Karpas-422 (cell line): ENCODE results near the gene KLHL10. TPM values are rescaled to one million over a fixed set of nuclear protein-coding genes. Genes with fewer than 3 reads are reported as not detected.

Experiments used
- DNase-seq: peaks from one replicate; pipeline ENCODE4 v3.0.0-alpha.2; 2015
- H2AFZ ChIP-seq: fragments of 200-600 bp; sonication (generic); 2 replicates; pipeline ENCODE4 v1.6.1; 2014; ENCODE audit warnings: antibody characterized with exemption, low read length, mixed read lengths
- H3K27ac ChIP-seq: fragments of 200-600 bp; sonication (generic); 2 replicates; pipeline ENCODE4 v1.5.1; 2014; ENCODE audit warnings: mild to moderate bottlenecking, low read length, moderate library complexity
- H3K27me3 ChIP-seq: fragments of 200-600 bp; sonication (generic); 2 replicates; pipeline ENCODE4 v1.6.1; 2014; ENCODE audit warnings: low read length, mixed read lengths
- H3K36me3 ChIP-seq: fragments of 200-600 bp; sonication (generic); 2 replicates; pipeline ENCODE4 v1.6.1; 2014; ENCODE audit warnings: low read length, mixed read lengths; ENCODE audit not compliant: insufficient read depth
- H3K4me1 ChIP-seq: fragments of 200-600 bp; sonication (generic); 2 replicates; pipeline ENCODE4 v1.6.1; 2014; ENCODE audit warnings: mild to moderate bottlenecking, low read length, mixed read lengths
- H3K4me2 ChIP-seq: fragments of 200-600 bp; sonication (generic); 2 replicates; pipeline ENCODE4 v1.6.1; 2014; ENCODE audit warnings: low read length, low read depth, mild to moderate bottlenecking; ENCODE audit not compliant: poor library complexity, severe bottlenecking
- H3K4me3 ChIP-seq: fragments of 200-600 bp; sonication (generic); 2 replicates; pipeline ENCODE4 v1.5.1; 2014; ENCODE audit warnings: mild to moderate bottlenecking, antibody characterized with exemption, low read length, mixed read lengths
- H3K79me2 ChIP-seq: fragments of 200-600 bp; sonication (generic); 2 replicates; pipeline ENCODE4 v1.6.1; 2014; ENCODE audit warnings: mild to moderate bottlenecking, low read length, mixed read lengths
- H3K9ac ChIP-seq: fragments of 200-600 bp; sonication (generic); 2 replicates; pipeline ENCODE4 v1.6.0; 2014; ENCODE audit warnings: low read length
- H3K9me2 ChIP-seq: fragments of 200-600 bp; sonication (generic), shearing (Covaris generic); replicated peaks from 2 replicates; pipeline ENCODE4 v1.6.0; 2014; ENCODE audit warnings: mild to moderate bottlenecking, low read length, moderate library complexity; ENCODE audit not compliant: insufficient read depth
- H3K9me3 ChIP-seq: fragments of 300-700, 200-600 bp; sonication (generic); 2 replicates; pipeline ENCODE4 v1.6.1; 2014; ENCODE audit warnings: low read length, mixed read lengths
- H4K20me1 ChIP-seq: fragments of 200-600 bp; sonication (generic); 2 replicates; pipeline ENCODE4 v1.6.1; 2014; ENCODE audit warnings: mild to moderate bottlenecking, antibody characterized with exemption, low read length, low read depth; ENCODE audit not compliant: insufficient read depth
- total RNA-seq: library from RNA; depleted of rRNA; stranded (reverse); fragments of >200 nt; shearing (Covaris generic); gene quantifications from 2 replicates; pipeline ENCODE4 v1.2.3, GENCODE V29; 2014; ENCODE audit warnings: low replicate concordance; rRNA removed

The KLHL10 gene
- 0.29 TPM in 1 of 2 replicates, not detected in the other for total RNA-seq

- H3K4me1 ChIP-seq, result peaks cover 18% of the 10 kb centered on the region
- H3K9ac ChIP-seq, result peak within 1 kb of the TSS; percentile 50
- H3K4me3 ChIP-seq, result peak within 1 kb of the TSS; percentile 80; the same call in 1 of the 2 replicates
- no peak within 1 kb of the TSS for H3K27ac ChIP-seq
- DNase-seq, result no peak
- H3K27me3 ChIP-seq, result no peaks in the 10 kb centered on the region
- no peaks in the 10 kb centered on the region for H4K20me1 ChIP-seq
- no peaks in the 10 kb centered on the region for H3K36me3 ChIP-seq
- no peaks in the 10 kb centered on the region for H3K9me2 ChIP-seq
- H3K79me2 ChIP-seq, result no peaks in the 10 kb centered on the region
- no peaks in the 10 kb centered on the region for H3K9me3 ChIP-seq
- peak within 1 kb of the TSS; percentile 63 for H3K4me2 ChIP-seq
- H2AFZ ChIP-seq, result peak within 1 kb of the TSS; percentile 79; the same call in 1 of the 2 replicates
Observed at GRCh38 chr17:41837761-41838538, at the start of gene KLHL10. KLHL10 (plus strand) TSS chr17:41837825; CDS start chr17:41837933, 108 bp downstream.

GRCh38 chr17:41792845-41793783 lies 44.5 kb upstream of the KLHL10 start:
- Histone ChIP-seq H2AFZ (no peak overlapping the region), H3K27ac (no peak overlapping the region), H3K4me2 (no peak overlapping the region), H4K20me1 (no peaks in the 10 kb centered on the region), H3K79me2 (no peaks in the 10 kb centered on the region), H3K9ac (no peak overlapping the region), H3K27me3 (no peaks in the 10 kb centered on the region), H3K9me3 (no peaks in the 10 kb centered on the region), H3K4me1 (no peaks in the 10 kb centered on the region), H3K36me3 (no peaks in the 10 kb centered on the region), H3K4me3 (no peak overlapping the region), H3K9me2 (no peaks in the 10 kb centered on the region)
- no peak for DNase-seq

DNA sequence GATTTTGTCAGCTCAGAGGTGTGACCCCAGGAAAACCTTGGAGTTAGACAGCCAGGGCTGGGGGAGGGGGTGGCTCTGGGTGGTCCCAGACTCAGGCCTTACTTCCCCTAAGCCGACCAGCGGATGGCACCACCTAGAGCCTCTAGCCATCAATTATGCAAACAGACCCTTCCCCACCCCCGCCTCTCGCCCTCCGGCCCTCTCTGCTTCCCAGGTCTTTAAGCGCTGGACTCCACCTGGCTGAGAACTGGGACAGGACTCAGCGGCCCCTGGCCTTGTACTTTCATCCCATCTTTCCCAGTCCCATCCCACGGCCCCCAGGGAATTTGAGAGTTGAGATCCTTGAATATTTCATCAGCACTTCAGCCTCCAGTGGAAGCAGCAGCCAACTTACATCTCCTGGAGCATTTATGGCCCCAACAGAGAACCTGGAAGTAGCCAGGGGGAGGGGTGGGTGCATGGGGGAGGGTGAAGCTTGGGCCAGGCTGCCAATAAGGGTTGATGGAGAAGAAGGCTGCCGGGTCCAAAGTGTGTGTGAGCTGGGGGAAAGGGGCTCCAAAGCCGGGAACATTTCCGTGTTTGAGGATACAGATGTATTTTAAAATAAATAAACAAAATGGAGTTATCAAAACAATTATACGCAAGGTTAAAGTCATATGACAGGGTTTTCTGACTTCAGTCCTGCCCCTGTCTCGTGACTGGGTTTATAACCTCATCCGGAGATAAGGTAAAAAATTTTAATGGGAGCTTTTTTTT lies 43.7 kb upstream of the KLHL10 start:
- Histone ChIP-seq H3K9me3 (no peaks in the 10 kb centered on the region), H3K27me3 (no peaks in the 10 kb centered on the region), H3K36me3 (no peaks in the 10 kb centered on the region), H3K9ac (no peak overlapping the region), H3K4me3 (no peak overlapping the region), H3K79me2 (no peaks in the 10 kb centered on the region), H3K9me2 (no peaks in the 10 kb centered on the region), H3K27ac (no peak overlapping the region), H4K20me1 (no peaks in the 10 kb centered on the region), H2AFZ (no peak overlapping the region), H3K4me1 (no peaks in the 10 kb centered on the region), H3K4me2 (no peak overlapping the region)
- no peak for DNase-seq

DNA sequence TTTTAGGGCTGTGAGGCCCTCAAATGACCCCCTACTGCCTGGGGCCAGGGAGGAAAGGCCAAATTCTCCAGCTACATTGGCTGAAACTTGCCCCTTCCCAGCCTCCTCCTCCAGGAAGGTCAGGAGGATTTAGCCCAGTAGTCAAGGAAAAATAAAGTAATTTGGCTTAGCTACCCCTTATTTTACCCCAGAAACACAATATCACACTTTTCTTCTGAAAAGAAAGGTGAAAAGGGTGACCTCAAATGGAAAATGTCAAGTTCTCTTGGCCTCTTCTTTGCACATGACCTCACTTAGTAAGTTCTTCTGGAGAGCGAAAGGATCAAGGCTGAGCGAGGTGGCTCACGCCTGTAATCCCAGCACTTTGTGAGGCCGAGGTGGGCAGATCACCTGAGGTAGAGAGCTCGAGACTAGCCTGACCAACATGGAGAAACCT lies 43.1 kb upstream of the KLHL10 start:
- no peak for DNase-seq
- Histone ChIP-seq H4K20me1 (no peaks in the 10 kb centered on the region), H3K4me2 (no peak overlapping the region), H3K4me1 (no peaks in the 10 kb centered on the region), H3K27ac (no peak overlapping the region), H3K79me2 (no peaks in the 10 kb centered on the region), H3K4me3 (no peak overlapping the region), H3K27me3 (no peaks in the 10 kb centered on the region), H2AFZ (no peak overlapping the region), H3K9me2 (no peaks in the 10 kb centered on the region), H3K9me3 (no peaks in the 10 kb centered on the region), H3K36me3 (no peaks in the 10 kb centered on the region), H3K9ac (no peak overlapping the region)

GRCh38 chr17:41796121-41796895 lies 41.3 kb upstream of the KLHL10 start:
- Histone ChIP-seq H3K9me2 (no peaks in the 10 kb centered on the region), H3K27me3 (no peaks in the 10 kb centered on the region), H3K4me3 (no peak overlapping the region), H3K79me2 (no peaks in the 10 kb centered on the region), H4K20me1 (no peaks in the 10 kb centered on the region), H3K36me3 (no peaks in the 10 kb centered on the region), H3K4me2 (no peak overlapping the region), H3K4me1 (no peaks in the 10 kb centered on the region), H3K27ac (no peak overlapping the region), H3K9ac (no peak overlapping the region), H2AFZ (no peak overlapping the region), H3K9me3 (no peaks in the 10 kb centered on the region)
- DNase-seq, result no peak

DNA sequence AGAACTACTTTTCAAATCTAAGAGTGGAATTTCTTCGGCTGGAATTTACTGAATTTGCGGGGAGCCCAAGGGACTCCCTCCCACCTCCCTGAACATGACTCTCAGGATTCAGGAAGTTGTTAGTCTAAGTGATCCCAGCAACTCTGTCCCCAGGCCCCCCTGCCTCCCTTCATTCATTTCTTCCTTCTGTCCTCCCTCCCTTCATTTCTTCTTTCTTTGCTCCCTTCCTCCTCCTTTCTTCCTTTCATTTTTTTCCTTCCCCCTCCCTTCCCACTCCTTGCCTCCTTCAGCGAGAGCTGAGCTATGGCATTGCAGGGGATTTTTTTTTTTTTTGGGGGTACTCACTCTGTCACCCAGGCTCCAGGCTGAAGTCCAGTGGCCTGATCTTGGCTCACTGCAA lies 40.2 kb upstream of the KLHL10 start:
- Histone ChIP-seq H3K4me1 (no peaks in the 10 kb centered on the region), H3K9me2 (no peaks in the 10 kb centered on the region), H3K9ac (no peak overlapping the region), H3K27me3 (no peaks in the 10 kb centered on the region), H3K4me3 (no peak overlapping the region), H3K36me3 (no peaks in the 10 kb centered on the region), H3K27ac (no peak overlapping the region), H3K79me2 (no peaks in the 10 kb centered on the region), H3K9me3 (no peaks in the 10 kb centered on the region), H3K4me2 (no peak overlapping the region), H4K20me1 (no peaks in the 10 kb centered on the region), H2AFZ (no peak overlapping the region)
- DNase-seq, result no peak

- DNase-seq, result no peak
- Histone ChIP-seq H3K27me3 (no peaks in the 10 kb centered on the region), H3K4me1 (peaks cover 10% of the 10 kb centered on the region), H4K20me1 (no peaks in the 10 kb centered on the region), H3K9me2 (no peaks in the 10 kb centered on the region), H3K4me2 (no peak overlapping the region), H3K4me3 (no peak overlapping the region), H3K79me2 (no peaks in the 10 kb centered on the region), H2AFZ (no peak overlapping the region), H3K9me3 (no peaks in the 10 kb centered on the region), H3K36me3 (no peaks in the 10 kb centered on the region), H3K9ac (no peak overlapping the region), H3K27ac (no peak overlapping the region)
Observed at GRCh38 chr17:41799366-41799765, 38.3 kb upstream of the KLHL10 start.
